CD4-positive, alpha-beta T cell treated with Interferon alpha-2 for 1 hour (primary cell): ENCODE results near the gene AMOTL1.
"Not testable (repeated sequence)": the region's sequence is repeated elsewhere in the genome, so short reads cannot be mapped to it uniquely, and the experiment has no call there.

Experiments used
- DNase-seq, 2 donors: peaks; one replicate each; pipeline ENCODE4 v3.0.0-alpha.2; 2020 to 2022

Gene AMOTL1

DNA sequence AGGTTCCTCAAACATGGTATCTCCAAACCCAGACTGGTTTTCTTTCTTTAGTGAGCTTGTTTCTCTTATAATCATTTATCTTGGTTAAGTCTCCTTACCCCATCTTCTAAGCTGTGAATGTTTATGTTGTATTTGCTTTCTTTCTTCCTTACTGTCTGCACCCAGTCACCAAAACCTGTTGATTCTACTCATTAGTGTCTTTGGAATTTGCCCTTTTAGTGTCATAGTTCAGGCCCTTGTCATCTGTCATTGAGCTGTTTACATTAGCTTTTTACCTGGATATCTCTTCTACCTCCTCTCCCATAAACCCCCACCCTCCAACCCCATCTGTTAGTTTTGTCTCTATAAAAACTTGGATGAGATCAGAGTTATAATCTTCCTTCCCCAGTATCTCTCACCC is 59.9 kb downstream of the AMOTL1 start:
- DNase-seq = no peak

DNA sequence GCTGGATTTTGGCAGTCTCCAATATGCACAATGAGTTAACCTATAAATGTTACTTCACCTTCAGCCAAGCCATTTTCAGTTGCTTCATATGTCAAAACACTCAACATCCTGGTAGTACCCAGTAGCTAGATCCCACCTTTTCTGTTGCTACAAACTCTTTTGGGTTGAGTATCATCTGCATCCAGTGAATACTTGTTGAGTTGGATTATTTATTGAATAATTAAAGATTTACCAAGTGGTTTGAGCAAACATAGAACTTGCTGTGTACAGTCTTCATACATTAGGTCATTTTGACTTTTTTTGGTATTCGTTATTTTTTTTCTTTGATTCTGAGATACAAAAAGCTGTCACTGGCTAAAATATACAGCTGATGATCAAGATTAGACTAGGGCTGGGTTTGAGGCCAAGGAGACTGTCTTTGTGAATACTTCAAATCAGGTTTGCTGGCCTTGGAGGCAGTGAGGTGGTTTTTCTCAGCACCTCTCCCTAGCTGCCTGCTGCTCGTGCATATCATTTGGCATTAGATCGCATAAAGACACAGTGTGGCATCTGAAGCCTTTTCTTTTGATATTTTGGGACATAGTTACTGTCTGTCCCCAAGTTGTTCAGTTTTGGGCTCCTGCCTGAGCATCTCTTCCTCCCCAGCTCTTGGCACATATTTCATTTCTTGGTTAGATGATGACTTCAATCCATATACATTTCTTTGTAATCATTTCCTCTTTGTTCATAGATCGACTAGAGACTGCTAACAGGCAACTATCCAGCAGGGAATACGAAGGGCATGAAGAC is 62.8 kb downstream of the AMOTL1 start:
- DNase-seq = no peak

DNA sequence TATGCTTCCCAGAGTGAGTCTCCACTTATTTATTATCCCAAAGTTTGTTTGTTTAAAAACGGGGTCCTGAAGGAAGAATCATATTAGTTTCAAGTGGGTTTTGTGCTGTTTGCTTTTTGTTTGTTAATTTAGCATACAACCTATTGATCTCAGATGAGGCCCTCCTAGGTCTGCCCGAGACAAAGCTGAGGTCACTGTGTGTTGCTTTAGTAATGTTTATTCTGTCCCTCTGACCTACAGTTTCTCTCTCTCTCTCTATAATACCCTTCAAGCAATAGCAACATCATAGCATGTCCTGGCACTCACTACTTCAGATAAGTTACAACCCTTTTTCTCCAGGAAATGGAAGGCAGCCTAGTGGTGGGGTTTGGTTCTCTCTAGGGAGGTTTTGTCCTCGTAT is 63.4 kb downstream of the AMOTL1 start:
- no peak for DNase-seq

DNA sequence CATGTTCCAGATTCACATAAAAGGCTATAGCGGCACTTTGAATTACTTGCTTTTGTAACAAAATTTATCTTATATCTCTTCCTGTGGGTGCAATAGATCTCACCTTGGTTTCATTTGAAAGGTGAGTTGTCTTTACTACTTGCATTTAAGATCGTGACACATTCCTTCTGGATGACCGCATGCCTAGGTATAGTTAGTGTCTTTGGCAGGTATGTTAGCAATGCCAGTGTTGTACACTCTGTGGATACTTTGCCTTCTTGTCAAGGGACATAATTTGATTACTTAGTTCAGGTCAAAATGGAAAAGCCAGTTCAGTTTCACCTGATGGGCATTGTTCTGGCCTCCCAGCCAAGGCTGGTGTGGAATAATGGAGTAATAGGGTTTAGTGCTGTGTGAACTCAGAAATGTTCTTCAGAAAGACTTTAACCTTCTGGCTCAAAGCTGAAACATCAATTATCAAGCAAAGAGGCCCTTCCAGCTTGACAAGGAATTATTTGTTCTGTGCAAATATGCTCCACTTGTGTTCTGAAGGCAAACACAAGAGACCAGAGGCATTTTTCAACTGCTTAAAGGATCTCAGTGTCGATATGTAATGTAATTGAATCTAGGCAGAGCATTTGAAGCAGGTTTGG is 64.6 kb downstream of the AMOTL1 start:
- no peak for DNase-seq

DNA sequence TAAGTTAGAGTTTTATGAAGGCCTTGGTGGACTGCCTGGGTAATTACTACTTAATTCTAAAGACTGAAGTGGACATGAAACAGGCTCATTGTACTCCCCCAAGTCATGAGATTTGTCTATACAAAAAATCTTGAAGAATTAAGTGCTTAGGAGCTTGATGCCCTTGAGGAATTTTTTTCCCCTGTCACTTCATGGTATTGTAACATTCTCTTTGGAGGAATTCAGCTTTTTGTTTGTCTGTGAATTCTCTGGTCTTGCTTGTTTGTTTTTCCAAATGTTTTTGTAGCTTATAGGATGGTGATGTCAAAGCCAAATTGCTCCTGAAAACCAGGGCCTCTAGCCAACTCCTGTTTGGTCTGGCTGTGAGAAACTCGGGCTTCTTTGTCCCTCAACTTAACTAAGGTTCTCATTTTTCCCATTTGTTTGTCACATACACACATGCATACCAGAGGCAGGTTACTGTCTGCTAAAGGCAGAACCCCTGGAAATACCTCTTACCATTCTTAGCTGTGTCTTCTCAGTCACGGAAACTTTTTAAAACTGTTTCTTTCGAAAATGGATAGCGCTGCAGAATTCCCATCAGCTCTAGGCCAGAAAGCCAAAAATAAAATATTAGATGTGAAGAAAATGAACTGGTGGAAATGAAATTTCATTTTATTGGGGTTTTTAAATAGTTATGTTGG is 66.9 kb downstream of the AMOTL1 start:
- DNase-seq = no peak

DNA sequence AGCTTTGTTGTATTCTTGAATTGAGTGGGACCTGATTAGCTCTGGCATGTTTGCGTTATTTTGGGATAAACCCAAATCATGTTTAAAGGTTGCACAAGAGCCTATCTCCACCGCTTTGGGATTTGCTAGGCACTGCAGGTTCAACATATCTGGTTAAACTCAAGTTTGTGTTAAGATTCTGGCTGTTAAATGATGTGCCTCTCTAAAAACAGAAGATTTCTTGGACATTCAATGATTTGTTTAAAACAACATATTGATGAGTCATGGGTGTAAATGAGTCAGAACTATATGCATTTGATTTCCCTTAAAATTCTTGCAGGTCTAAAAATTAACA is 67.4 kb downstream of the AMOTL1 start:
- no peak for DNase-seq

DNA sequence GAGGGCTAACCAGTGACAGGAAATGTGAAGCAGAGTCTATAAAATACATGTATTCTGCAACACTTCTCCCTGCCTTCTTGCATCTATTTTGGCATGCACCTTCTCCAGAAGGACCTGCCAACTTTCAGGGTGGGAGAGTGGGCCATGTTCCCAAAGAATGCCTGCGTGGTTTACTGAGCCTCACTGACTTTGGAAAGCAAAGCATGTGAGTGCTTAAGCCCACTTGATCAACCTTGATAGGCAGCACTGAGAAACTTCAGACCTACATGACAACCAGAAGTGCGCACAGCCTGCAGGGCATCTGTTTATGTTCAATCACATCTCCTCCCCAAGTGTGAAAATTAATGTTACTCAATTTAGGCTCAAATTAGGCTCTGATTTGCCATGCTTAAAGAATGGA is 69.2 kb downstream of the AMOTL1 start:
- no peak for DNase-seq

DNA sequence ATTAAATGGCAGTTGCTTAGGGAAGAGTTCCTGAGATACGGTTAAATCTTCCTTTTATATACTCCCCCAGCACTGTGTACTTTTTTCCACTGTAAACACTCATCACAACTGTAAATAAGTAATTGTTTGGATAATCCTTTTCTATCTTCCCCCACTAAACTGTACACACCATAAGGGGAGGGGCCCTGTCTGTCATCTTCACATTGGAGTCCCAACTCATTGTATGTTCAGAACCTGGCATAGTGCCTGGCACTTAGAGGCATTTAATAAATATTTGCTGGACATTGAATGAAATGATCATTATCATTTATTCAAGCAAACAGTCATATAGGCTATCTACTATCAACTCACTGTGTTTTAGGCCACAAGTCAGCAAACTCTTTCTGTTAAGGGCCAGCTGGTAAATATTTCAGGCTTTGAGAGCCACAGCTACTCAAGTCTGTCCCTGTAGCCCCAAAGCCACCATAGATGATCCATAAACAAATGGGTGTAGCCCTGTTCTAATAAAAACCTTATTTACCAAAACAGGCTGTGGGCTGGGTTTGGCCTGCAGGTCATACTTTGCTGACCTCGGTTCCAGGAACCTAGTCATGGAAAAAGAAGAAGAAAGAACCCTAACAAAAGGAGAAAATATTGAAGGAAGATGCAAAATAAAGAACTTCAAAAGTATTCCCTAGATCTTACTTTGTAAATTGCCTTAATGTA is 70.0 kb downstream of the AMOTL1 start:
- DNase-seq = no peak

DNA sequence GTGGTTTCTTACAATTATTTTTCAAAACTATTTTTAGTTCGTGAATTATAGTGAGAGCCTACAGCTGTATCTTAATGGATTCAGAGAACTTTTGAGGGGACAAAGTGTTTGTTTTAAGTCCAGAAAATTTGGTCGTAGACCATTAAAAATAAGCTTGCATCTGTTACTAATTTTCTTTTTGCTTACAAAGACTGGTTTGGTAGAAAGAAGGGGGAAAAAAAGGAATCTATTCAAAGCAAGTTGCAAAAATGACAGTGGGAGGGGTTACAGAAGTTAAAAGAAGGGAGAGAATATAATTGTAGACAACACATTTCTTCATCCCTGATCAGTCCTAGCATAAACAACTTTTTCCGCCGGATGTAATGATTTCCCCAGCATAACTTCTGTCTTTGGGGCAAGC is 72.1 kb downstream of the AMOTL1 start:
- DNase-seq = no peak

DNA sequence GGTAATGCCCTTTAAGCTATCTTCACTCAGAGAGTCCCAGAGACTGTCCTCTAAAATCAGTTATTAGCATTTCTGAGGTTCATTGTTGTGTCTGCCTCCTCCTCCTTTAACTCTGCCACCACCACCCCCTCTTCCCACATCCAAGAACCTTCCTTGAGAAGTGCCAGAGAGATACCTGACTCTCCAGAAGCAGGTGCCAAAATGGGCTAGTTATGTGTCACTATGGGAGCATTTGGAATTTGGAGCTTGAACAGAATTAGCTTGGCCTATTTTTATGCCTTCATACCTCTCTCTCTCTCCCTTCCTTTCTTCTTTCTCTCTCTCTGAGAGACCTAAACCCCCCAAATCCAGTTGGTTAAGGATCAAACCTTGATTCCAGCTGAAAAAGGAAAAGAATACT is 75.9 kb downstream of the AMOTL1 start:
- no peak for DNase-seq

DNA sequence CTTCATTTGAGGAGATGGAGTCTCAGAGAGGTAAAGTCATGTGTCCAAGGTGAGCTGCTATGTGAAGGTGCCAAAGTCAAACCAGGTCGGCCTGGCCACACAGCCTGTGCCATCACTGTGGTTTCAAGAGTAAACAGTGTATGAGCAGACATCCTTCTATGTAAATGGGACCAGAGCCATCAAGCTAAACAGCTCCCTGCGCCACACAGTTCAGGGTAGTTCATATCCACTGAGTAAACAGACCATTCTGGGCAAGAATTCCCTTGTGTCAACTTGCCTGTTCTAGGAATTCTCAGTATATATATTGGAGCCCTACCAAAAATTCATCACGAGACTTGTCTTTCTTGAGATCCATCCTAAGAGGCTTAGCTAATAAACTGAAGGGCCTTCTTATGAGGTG is 77.5 kb downstream of the AMOTL1 start:
- no peak for DNase-seq

DNA sequence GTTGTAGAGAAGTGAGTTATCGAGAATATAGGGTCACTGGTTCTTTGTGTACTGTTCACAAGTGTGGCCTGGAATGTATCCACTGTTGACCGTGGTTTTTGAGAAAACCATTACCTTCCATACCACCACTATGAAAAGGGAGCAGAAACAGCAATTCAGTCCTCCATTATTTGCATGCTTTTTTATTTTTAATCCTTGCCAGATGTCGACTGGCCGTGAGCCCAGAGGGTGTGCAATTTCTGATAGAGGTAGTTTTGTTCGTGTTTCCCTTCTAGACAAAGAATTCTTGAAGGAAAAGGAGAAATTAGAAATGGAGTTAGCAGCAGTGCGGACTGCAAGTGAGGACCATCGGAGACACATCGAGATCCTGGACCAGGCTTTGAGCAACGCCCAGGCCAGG is 81.7 kb downstream of the AMOTL1 start:
- DNase-seq = no peak

DNA sequence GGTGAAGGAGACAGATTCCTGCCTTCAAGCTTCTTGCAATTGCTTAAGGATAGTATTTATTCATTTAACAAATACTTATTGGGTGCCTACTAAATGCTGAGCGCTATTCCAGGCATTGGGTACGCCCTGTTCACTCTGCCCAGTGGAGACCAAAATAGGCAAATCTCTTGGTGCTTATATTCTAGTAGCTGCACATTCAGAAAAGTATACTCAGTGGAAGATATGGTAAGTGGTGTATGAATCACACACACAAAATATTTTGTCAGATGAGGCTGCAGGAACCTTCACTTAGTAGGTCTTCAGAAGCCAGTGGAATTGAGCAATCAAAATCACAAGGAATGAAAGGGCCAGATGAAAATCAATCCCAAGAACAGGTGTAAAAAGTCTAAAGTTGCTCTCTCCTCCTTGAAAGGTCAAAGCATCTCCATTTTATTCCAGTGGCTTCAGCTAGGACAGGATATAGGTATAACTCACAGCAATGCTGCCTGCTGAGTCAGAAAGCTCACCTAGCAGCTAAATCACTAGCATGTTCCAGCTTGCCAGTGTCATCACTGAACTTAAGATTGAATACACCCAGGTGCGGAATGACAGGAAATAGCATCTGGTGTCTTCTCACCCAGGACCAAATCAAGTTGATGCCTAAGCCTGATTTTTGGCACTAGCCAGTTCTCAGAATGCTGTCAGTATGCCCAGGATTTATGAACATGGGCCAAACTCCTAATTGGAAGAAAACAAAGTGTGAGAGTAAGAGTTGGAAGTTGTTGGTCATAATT is 83.9 kb downstream of the AMOTL1 start:
- no peak for DNase-seq

DNA sequence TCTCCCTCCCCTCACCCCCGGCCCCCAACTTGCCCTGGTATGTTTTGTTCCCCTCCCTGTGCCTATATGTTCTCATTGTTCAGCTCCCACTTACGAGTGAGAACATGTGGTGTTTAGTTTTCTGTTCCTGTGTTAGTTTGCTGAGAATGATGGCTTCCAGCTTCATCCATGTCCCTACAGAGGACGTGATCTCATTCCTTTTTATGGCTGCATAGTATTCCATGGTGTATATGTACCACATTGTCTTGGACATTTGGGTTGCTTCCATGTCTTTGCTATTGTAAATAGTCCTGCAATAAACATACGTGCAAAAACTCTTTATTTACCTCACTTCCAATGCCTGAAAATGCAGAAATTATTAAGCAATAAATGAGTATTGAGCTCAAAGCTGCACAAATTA is 85.1 kb downstream of the AMOTL1 start:
- not testable (repeated sequence) for DNase-seq

DNA sequence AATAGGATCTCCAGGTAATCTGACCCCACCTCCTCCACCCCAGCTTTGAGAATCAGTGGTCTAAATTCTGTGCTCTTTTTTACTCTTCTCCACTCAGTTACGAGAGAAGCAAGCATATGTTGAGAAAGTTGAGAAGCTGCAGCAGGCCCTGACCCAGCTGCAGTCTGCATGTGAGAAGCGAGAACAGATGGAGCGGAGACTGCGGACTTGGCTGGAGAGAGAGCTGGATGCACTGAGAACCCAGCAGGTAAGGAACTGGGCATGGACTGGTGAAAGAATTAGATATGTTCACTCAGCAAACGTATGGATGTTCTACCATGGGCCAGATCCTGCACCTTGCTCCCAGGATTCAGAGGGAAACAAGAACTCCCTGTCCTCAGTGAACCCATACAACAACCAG is 85.7 kb downstream of the AMOTL1 start:
- DNase-seq = no peak

DNA sequence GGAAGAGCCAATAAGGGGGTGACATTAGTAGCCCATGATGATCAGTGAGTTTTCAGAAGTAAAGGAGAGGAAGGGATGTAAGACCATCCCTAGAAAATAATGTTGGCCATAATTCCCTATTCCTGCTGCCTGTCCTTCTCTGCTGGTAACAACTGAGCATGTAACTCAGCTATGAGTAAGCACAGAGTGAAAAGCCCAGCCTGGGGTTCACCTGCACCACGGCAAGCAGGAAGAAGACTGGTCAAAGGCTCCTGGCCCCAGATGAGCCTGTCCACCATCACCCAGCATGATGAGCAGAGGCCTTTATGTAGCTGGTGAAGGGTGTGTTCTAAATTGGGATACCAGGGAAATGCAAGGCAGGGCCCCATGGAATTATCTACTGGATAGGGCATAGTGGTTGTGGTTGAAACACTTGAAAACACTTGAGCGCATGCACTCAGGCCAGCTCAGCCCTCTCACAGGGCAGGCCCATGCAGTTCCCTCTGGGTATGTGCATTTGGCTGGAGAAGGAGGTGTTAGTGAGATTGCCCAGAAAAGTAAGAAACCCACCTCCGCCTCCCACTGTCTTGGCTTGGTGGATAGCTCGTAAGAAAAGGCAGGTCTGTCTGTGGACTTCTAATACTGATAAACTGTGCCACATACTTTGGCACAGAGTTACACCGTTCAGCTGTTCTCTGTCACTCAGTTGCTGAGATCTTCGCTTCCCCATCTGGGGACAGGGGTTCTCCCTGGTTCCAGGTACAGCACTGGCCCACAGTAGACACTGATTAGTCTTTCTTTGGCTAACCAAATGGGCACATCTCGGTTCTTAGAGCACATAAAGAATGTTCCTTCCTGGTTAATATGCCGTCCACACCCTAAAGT is 86.8 kb downstream of the AMOTL1 start:
- DNase-seq = no peak

DNA sequence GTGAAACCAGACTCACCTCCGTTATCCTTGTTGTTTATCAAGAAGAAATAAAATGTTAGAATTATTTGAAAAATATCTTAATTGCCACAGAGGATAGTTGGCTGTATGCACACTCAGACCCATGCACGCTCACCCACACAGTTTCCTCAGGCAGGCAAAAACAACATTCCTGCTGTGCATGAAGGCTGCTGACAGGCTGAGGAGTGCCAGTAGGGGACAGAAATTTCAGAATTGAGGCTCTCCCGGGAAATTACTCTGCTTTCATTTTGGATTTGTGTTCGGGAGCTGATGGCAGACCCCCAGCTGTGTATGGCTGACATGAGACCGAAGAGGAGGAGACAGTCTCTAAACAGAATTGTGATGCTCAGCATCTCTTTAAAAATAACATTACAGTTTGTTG is 87.5 kb downstream of the AMOTL1 start:
- DNase-seq = no peak

DNA sequence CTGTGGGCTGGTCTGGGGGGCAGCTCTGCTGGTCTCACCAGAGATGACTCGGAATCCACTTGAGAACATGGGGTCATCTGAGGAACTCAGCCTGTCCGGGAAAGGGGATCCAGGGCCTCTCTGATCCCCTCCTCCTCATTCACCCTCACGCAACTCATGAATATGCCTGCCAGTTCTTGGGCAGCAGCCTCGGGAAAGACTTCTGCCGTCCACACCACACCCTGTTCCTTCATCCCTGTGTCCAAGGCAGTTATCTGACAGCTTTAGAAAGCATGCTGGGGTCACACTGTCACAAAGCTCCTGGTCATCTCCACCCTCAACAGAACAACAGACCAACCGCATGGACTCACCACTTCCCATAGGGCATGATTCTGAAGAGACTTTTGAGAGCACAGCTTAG is 88.3 kb downstream of the AMOTL1 start:
- no peak for DNase-seq

DNA sequence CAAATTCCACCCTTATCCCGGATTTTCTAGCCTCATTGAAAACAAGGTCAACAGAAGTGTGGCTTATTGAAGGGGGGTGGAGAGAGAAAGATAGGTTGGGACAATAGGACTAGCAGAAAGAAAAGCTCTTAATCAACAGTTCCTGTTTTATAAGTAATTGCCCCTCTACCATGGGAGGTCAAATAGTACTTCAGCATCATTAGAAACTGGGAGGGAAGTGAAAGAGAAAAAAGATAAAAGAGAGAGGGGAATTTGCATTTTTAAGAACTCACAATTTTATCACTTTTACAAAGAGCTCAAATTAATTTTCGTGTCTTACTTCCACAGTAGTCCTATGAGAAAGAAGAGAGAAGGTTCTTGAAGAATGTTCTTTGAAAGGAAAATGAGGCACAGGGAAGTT is 89.2 kb downstream of the AMOTL1 start:
- no peak for DNase-seq

DNA sequence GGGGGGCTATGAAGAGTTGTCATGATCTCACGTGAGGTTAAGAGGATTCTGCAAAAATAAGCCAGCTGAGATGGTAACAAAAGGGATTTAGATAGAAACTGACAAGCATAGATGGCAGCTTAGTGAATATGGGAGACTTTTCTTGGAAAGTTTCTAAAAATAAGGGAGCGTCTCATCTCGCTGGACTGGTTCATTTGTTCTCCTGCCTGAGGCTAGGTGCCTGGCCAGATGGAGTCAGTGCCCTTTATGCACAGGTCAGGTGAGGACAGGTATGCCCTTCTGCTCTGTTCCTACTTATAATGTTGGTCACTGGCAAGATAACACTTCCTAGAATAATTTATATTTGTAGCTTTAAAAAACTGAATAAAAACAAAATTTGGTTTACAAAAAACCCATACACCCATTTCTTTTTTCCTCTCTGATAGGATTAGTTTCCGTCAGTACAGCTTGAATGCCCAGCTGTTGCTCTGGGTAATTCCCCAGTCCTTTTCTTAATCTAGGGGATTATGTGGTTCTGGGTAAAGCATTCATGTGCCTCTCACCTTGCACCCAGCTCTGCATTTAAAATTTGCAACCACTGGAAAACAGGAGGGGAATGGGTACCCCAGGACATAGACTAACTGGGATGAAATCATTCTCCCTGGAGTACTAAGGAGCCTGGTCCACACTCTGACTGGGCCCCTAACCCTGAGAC is 90.0 kb downstream of the AMOTL1 start:
- no peak for DNase-seq

DNA sequence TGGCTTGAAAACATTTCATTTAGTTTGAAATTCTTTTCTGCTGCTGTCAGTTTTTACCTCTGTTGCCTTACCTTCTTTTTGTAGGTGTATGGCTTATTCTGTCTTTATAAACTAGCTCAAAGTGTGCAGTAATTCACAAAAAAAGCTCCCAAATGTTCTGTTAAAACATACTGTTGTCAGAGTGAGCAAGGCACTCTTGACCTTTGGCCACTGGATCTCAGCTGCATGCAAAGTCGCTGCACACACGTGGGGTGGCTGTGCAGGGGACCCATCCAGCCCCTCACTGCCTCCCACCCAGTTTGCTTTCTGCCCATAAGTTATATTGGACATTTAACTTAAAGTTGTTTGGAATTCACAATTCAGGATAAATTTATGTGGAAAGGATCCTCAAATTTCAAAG is 92.2 kb downstream of the AMOTL1 start:
- DNase-seq = no peak
